GM23338 (cell line): ENCODE data around the gene CDKL1. TPM values are rescaled to one million over a fixed set of nuclear protein-coding genes. Genes with fewer than 3 reads are reported as not detected.

Experiments used
- ATAC-seq: fragments of 200-7000 bp; cut with Tn5 transposase; 3 replicates; pipeline ENCODE4 v1.9.1; 2020
- DNase-seq: peaks from one replicate; pipeline ENCODE4 v3.0.0-alpha.2; 2015; ENCODE audit warnings: low spot score
- H2AFZ ChIP-seq: fragments of 200-600 bp; sonication (generic); 2 replicates; pipeline ENCODE4 v1.8.0; 2016; ENCODE audit warnings: antibody characterized with exemption, mild to moderate bottlenecking, moderate library complexity
- H3F3A ChIP-seq: fragments of 200-600 bp; sonication (generic); replicated peaks from 2 replicates; pipeline ENCODE4 v1.8.0; 2017; ENCODE audit warnings: antibody characterized with exemption, mixed run types, low read depth
- H3K27ac ChIP-seq: fragments of 200-600 bp; sonication (generic); 2 replicates; pipeline ENCODE4 v1.6.1; 2016; ENCODE audit warnings: low read depth
- H3K27me3 ChIP-seq: fragments of 200-600 bp; sonication (generic); 2 replicates; pipeline ENCODE4 v1.8.0; 2016; ENCODE audit warnings: mild to moderate bottlenecking, mixed run types, moderate library complexity; ENCODE audit not compliant: insufficient read depth
- H3K36me3 ChIP-seq: fragments of 200-600 bp; sonication (generic); 2 replicates; pipeline ENCODE4 v1.8.0; 2016; ENCODE audit warnings: mild to moderate bottlenecking; ENCODE audit not compliant: insufficient read depth
- H3K4me1 ChIP-seq: fragments of 200-600 bp; sonication (generic); 2 replicates; pipeline ENCODE4 v1.8.0; 2016; ENCODE audit warnings: mild to moderate bottlenecking, moderate library complexity; ENCODE audit not compliant: insufficient read depth
- H3K4me2 ChIP-seq: fragments of 200-600 bp; sonication (generic); 2 replicates; pipeline ENCODE4 v1.7.1; 2017; ENCODE audit warnings: mixed run types
- H3K4me3 ChIP-seq: fragments of 200-600 bp; sonication (generic); 2 replicates; pipeline ENCODE4 v1.6.1; 2016; ENCODE audit warnings: mixed run types
- H3K79me2 ChIP-seq: fragments of 200-600 bp; sonication (generic); replicated peaks from 2 replicates; pipeline ENCODE4 v1.8.0; 2017; ENCODE audit warnings: mild to moderate bottlenecking; ENCODE audit not compliant: insufficient read depth
- H3K9me2 ChIP-seq: fragments of 200-600 bp; sonication (generic); 2 replicates; pipeline ENCODE4 v1.8.0; 2017; ENCODE audit not compliant: insufficient read depth
- H4K20me1 ChIP-seq: fragments of 200-600 bp; sonication (generic); replicated peaks from 2 replicates; pipeline ENCODE4 v1.8.0; 2017; ENCODE audit warnings: mild to moderate bottlenecking; ENCODE audit not compliant: insufficient read depth
- H3K27ac Mint-ChIP-seq: 2 replicates; pipeline ENCODE4 v1.8.0; 2020; ENCODE audit warnings: inconsistent platforms, mild to moderate bottlenecking, moderate library complexity, mixed read lengths
- H3K27me3 Mint-ChIP-seq: 3 replicates; pipeline ENCODE4 v1.8.0; 2022; ENCODE audit warnings: low read depth, mild to moderate bottlenecking, moderate library complexity, mixed read lengths, inconsistent platforms; ENCODE audit not compliant: insufficient read depth, poor library complexity
- H3K36me3 Mint-ChIP-seq: 3 replicates; pipeline ENCODE4 v1.8.0; 2021; ENCODE audit warnings: low read depth, mild to moderate bottlenecking, inconsistent platforms, moderate library complexity, mixed read lengths
- H3K4me1 Mint-ChIP-seq: 3 replicates; pipeline ENCODE4 v1.8.0; 2020; ENCODE audit warnings: mild to moderate bottlenecking, inconsistent platforms, mixed read lengths
- H3K4me3 Mint-ChIP-seq: 3 replicates; pipeline ENCODE4 v1.8.0; 2021; ENCODE audit warnings: moderate library complexity, mild to moderate bottlenecking, inconsistent platforms, mixed read lengths
- H3K9me3 Mint-ChIP-seq: 3 replicates; pipeline ENCODE4 v1.8.0; 2020; ENCODE audit warnings: moderate library complexity, mild to moderate bottlenecking, inconsistent platforms, mixed read lengths
- CREB1 ChIP-seq: fragments of 250-450 bp; sonication (Bioruptor Pico); IDR thresholded peaks from 2 replicates; pipeline ENCODE4 v1.5.0; 2020; ENCODE audit warnings: low read depth, mild to moderate bottlenecking, moderate library complexity
- EZH2phosphoT487 ChIP-seq: fragments of 200-600 bp; sonication (generic); IDR thresholded peaks from one replicate; pipeline ENCODE4 v1.8.1; 2018; ENCODE audit warnings: antibody characterized with exemption; ENCODE audit not compliant: unreplicated experiment
- JUNB ChIP-seq: IDR thresholded peaks from one replicate; pipeline ENCODE4 v1.6.1; 2016; ENCODE audit warnings: antibody characterized with exemption; ENCODE audit not compliant: unreplicated experiment
- NANOG ChIP-seq: IDR thresholded peaks from 2 replicates; pipeline ENCODE4 v1.6.1; 2016; ENCODE audit warnings: antibody characterized with exemption, borderline replicate concordance
- POLR2AphosphoS5 ChIP-seq: IDR thresholded peaks from 2 replicates; pipeline ENCODE4 v1.6.1; 2016; ENCODE audit warnings: antibody characterized with exemption, low read depth
- STAT1 ChIP-seq: IDR thresholded peaks from one replicate; pipeline ENCODE4 v1.6.1; 2016; ENCODE audit warnings: antibody characterized with exemption; ENCODE audit not compliant: unreplicated experiment
- ZNF114 ChIP-seq: fragments of 250-450 bp; sonication (Bioruptor Pico); IDR thresholded peaks from 2 replicates; pipeline ENCODE4 v1.5.0; 2020; ENCODE audit warnings: mild to moderate bottlenecking, moderate library complexity
- ZNF331 ChIP-seq: fragments of 250-450 bp; sonication (Bioruptor Pico); IDR thresholded peaks from 2 replicates; pipeline ENCODE4 v1.5.0; 2020; ENCODE audit warnings: low read depth, mild to moderate bottlenecking, moderate library complexity
- polyA plus RNA-seq: library from polyadenylated mRNA; unstranded; fragments of >200 nt; fragmentation: Nextera tagmentation; extraction: Ambion mirVana; gene quantifications from 2 replicates; pipeline ENCODE4 v1.2.1, GENCODE V29; 2016
- total RNA-seq: library from RNA; depleted of rRNA; stranded (reverse); fragments of >200 nt; shearing (Covaris generic); gene quantifications from 2 replicates; pipeline ENCODE4 v1.2.3, GENCODE V29; 2014
- TF ChIP-seq, protein P1 (sequence below), 2 experiments: fragments of 200-600 bp in 1 of 2; sonication (generic) in 1 of 2; conservative IDR thresholded peaks; 2 replicates each; pipeline versions ENCODE4 v1.5.1 to v1.6.1; 2016 to 2017; ENCODE audit warnings: antibody characterized with exemption in 2 of 2, low read depth in 2 of 2, mild to moderate bottlenecking in 2 of 2, moderate library complexity in 1 of 2
- TF ChIP-seq, protein P2 (sequence below): fragments of 250-450 bp; sonication (Bioruptor Pico); IDR thresholded peaks from 2 replicates; pipeline ENCODE4 v1.5.0; 2020; ENCODE audit warnings: mild to moderate bottlenecking, moderate library complexity
- TF ChIP-seq, protein P3 (sequence below): IDR thresholded peaks from 2 replicates; pipeline ENCODE4 v1.6.1; 2016; ENCODE audit warnings: antibody characterized with exemption
- TF ChIP-seq, protein P4 (sequence below): IDR thresholded peaks from one replicate; pipeline ENCODE4 v1.6.1; 2018; ENCODE audit warnings: antibody characterized with exemption; ENCODE audit not compliant: unreplicated experiment

The CDKL1 gene
- total and polyA plus RNA-seq, 2 experiments from 2014 or later, result 0.52 TPM

DNA sequence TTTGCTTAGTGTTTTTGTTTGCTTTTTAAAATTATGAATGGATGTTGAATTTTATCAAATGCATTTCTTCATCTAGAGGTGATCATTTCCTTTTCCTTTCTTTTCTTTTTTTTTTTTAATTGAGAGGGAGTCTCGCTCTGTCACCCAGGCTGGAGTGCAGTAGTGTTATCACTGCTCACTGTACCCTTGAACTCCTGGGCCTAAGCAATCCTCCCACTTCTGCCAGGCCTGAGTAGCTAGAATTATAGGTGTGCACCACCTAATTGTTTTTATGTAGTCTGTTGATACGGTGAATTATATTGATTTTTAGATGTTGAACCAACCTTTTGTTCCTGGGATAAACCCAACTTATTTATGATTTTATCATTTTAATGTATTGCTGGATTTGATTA lies 1.5 kb upstream of the CDKL1 start:
- H3K4me3 ChIP-seq, result no peak overlapping the region
- TF ChIP-seq ZNF331 (CRISPR knock-in tag) (no peak), STAT1 (no peak), POLR2AphosphoS5 (no peak), NANOG (no peak), JUNB (no peak), CREB1 (CRISPR knock-in tag) (no peak), ZNF114 (CRISPR knock-in tag) (no peak), EZH2phosphoT487 (no peak)
- TF ChIP-seq, protein P1, sequence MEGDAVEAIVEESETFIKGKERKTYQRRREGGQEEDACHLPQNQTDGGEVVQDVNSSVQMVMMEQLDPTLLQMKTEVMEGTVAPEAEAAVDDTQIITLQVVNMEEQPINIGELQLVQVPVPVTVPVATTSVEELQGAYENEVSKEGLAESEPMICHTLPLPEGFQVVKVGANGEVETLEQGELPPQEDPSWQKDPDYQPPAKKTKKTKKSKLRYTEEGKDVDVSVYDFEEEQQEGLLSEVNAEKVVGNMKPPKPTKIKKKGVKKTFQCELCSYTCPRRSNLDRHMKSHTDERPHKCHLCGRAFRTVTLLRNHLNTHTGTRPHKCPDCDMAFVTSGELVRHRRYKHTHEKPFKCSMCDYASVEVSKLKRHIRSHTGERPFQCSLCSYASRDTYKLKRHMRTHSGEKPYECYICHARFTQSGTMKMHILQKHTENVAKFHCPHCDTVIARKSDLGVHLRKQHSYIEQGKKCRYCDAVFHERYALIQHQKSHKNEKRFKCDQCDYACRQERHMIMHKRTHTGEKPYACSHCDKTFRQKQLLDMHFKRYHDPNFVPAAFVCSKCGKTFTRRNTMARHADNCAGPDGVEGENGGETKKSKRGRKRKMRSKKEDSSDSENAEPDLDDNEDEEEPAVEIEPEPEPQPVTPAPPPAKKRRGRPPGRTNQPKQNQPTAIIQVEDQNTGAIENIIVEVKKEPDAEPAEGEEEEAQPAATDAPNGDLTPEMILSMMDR (conservative IDR thresholded peaks at IDR 0.05; ENCODE audit: low read depth in 2 of 2), result no peak
- TF ChIP-seq, protein P2, sequence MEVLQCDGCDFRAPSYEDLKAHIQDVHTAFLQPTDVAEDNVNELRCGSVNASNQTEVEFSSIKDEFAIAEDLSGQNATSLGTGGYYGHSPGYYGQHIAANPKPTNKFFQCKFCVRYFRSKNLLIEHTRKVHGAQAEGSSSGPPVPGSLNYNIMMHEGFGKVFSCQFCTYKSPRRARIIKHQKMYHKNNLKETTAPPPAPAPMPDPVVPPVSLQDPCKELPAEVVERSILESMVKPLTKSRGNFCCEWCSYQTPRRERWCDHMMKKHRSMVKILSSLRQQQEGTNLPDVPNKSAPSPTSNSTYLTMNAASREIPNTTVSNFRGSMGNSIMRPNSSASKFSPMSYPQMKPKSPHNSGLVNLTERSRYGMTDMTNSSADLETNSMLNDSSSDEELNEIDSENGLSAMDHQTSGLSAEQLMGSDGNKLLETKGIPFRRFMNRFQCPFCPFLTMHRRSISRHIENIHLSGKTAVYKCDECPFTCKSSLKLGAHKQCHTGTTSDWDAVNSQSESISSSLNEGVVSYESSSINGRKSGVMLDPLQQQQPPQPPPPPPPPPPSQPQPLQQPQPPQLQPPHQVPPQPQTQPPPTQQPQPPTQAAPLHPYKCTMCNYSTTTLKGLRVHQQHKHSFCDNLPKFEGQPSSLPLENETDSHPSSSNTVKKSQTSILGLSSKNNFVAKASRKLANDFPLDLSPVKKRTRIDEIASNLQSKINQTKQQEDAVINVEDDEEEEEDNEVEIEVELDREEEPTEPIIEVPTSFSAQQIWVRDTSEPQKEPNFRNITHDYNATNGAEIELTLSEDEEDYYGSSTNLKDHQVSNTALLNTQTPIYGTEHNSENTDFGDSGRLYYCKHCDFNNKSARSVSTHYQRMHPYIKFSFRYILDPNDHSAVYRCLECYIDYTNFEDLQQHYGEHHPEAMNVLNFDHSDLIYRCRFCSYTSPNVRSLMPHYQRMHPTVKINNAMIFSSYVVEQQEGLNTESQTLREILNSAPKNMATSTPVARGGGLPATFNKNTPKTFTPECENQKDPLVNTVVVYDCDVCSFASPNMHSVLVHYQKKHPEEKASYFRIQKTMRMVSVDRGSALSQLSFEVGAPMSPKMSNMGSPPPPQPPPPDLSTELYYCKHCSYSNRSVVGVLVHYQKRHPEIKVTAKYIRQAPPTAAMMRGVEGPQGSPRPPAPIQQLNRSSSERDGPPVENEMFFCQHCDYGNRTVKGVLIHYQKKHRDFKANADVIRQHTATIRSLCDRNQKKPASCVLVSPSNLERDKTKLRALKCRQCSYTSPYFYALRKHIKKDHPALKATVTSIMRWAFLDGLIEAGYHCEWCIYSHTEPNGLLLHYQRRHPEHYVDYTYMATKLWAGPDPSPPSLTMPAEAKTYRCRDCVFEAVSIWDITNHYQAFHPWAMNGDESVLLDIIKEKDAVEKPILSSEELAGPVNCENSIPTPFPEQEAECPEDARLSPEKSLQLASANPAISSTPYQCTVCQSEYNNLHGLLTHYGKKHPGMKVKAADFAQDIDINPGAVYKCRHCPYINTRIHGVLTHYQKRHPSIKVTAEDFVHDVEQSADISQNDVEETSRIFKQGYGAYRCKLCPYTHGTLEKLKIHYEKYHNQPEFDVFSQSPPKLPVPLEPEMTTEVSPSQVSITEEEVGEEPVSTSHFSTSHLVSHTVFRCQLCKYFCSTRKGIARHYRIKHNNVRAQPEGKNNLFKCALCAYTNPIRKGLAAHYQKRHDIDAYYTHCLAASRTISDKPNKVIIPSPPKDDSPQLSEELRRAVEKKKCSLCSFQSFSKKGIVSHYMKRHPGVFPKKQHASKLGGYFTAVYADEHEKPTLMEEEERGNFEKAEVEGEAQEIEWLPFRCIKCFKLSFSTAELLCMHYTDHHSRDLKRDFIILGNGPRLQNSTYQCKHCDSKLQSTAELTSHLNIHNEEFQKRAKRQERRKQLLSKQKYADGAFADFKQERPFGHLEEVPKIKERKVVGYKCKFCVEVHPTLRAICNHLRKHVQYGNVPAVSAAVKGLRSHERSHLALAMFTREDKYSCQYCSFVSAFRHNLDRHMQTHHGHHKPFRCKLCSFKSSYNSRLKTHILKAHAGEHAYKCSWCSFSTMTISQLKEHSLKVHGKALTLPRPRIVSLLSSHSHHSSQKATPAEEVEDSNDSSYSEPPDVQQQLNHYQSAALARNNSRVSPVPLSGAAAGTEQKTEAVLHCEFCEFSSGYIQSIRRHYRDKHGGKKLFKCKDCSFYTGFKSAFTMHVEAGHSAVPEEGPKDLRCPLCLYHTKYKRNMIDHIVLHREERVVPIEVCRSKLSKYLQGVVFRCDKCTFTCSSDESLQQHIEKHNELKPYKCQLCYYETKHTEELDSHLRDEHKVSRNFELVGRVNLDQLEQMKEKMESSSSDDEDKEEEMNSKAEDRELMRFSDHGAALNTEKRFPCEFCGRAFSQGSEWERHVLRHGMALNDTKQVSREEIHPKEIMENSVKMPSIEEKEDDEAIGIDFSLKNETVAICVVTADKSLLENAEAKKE (CRISPR knock-in tag), result no peak
- TF ChIP-seq, protein P3, sequence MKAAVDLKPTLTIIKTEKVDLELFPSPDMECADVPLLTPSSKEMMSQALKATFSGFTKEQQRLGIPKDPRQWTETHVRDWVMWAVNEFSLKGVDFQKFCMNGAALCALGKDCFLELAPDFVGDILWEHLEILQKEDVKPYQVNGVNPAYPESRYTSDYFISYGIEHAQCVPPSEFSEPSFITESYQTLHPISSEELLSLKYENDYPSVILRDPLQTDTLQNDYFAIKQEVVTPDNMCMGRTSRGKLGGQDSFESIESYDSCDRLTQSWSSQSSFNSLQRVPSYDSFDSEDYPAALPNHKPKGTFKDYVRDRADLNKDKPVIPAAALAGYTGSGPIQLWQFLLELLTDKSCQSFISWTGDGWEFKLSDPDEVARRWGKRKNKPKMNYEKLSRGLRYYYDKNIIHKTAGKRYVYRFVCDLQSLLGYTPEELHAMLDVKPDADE, result no peak
- TF ChIP-seq, protein P4, sequence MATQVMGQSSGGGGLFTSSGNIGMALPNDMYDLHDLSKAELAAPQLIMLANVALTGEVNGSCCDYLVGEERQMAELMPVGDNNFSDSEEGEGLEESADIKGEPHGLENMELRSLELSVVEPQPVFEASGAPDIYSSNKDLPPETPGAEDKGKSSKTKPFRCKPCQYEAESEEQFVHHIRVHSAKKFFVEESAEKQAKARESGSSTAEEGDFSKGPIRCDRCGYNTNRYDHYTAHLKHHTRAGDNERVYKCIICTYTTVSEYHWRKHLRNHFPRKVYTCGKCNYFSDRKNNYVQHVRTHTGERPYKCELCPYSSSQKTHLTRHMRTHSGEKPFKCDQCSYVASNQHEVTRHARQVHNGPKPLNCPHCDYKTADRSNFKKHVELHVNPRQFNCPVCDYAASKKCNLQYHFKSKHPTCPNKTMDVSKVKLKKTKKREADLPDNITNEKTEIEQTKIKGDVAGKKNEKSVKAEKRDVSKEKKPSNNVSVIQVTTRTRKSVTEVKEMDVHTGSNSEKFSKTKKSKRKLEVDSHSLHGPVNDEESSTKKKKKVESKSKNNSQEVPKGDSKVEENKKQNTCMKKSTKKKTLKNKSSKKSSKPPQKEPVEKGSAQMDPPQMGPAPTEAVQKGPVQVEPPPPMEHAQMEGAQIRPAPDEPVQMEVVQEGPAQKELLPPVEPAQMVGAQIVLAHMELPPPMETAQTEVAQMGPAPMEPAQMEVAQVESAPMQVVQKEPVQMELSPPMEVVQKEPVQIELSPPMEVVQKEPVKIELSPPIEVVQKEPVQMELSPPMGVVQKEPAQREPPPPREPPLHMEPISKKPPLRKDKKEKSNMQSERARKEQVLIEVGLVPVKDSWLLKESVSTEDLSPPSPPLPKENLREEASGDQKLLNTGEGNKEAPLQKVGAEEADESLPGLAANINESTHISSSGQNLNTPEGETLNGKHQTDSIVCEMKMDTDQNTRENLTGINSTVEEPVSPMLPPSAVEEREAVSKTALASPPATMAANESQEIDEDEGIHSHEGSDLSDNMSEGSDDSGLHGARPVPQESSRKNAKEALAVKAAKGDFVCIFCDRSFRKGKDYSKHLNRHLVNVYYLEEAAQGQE, result no peak
- DNase-seq (no peak), ATAC-seq (no peak)
- peaks cover 19% of the 10 kb centered on the region for H3K4me1 Mint-ChIP-seq
- no peaks in the 10 kb centered on the region for H3K36me3 ChIP-seq
- no peaks in the 10 kb centered on the region for H3K9me2 ChIP-seq
- no peak overlapping the region; the same call in 1 of the 2 replicates for H3K4me2 ChIP-seq
- H3K27me3 ChIP-seq, result peaks cover 36% of the 10 kb centered on the region
- no peaks in the 10 kb centered on the region for H4K20me1 ChIP-seq
- H3K36me3 Mint-ChIP-seq, result peaks cover 2% of the 10 kb centered on the region; the same call in 1 of the 3 replicates
- no peak overlapping the region for H3K27ac ChIP-seq
- H3K4me1 ChIP-seq, result peaks cover 18% of the 10 kb centered on the region
- no peak overlapping the region for H2AFZ ChIP-seq
- no peaks in the 10 kb centered on the region for H3K9me3 Mint-ChIP-seq
- no peak overlapping the region; the same call in 2 of the 3 replicates for H3K4me3 Mint-ChIP-seq
- peaks cover 13% of the 10 kb centered on the region; the same call in 1 of the 2 replicates for H3F3A ChIP-seq
- H3K27ac Mint-ChIP-seq, result no peak overlapping the region
- no peaks in the 10 kb centered on the region for H3K79me2 ChIP-seq
- peaks cover 25% of the 10 kb centered on the region for H3K27me3 Mint-ChIP-seq
